Spleen (tissue), 7 donors: Measurements from ENCODE around the gene HDAC4.

Source experiments
- CTCF ChIP-seq, 11 experiments: fragments of 200-600 bp in 7 of 11; fragments of 450-650 bp in 4 of 11; sonication (generic) in 4 of 11; IDR thresholded peaks in 8 of 11; conservative IDR thresholded peaks in 3 of 11; 1 replicate in 7 of 11; 2 replicates in 4 of 11; pipeline versions ENCODE4 v1.4.0 to v1.8.0; 2016 to 2021; ENCODE audit warnings: antibody characterized with exemption in 11 of 11, inconsistent platforms in 4 of 11, mild to moderate bottlenecking in 1 of 11
- POLR2AphosphoS5 ChIP-seq, 3 donors: sonication (generic); formaldehyde crosslinking; IDR thresholded peaks; one replicate each; pipeline ENCODE4 v1.5.1; 2017; ENCODE audit warnings: antibody characterized with exemption in 3 of 3
- donor health status: DM: no; HTN: no; CAD: no; lungs with moderate emphysema.
- donor health status: DM: no; HTN: no; CAD: no.
- donor health status: DM: no; HTN: no; CAD: no.

- peak; percentile 81 to 96 (median 86) for TF ChIP-seq POLR2AphosphoS5 (IDR thresholded peaks at IDR 0.05)
- peak; percentile 33 to 75 (median 61) for TF ChIP-seq CTCF (IDR thresholded peaks at IDR 0.05 in 8 of 11, conservative IDR thresholded peaks at IDR 0.05 in 3 of 11)
Measured at GRCh38 chr2:239267288-239267951, 133.4 kb downstream of the HDAC4 start.
